Testis (tissue), 3 donors: ENCODE results near the gene STIP1. TPM values are rescaled to one million over a fixed set of nuclear protein-coding genes. Genes with fewer than 3 reads are reported as not detected.
A peak's percentile ranks its signal among the peaks of the same experiment; 100 is the strongest.

Experiments
- DNase-seq: peaks from one replicate; pipeline ENCODE4 v3.0.0-alpha.2; 2019
- H3K27ac ChIP-seq, 2 donors: fragments of 200-600 bp; sonication (generic); one replicate each; pipeline ENCODE4 v1.5.1; 2019
- H3K27me3 ChIP-seq: fragments of 200-600 bp; sonication (generic); one replicate; pipeline ENCODE4 v1.5.1; 2019
- H3K36me3 ChIP-seq: fragments of 200-600 bp; sonication (generic); one replicate; pipeline ENCODE4 v1.5.1; 2017; ENCODE audit warnings: low read depth; ENCODE audit errors: missing control alignments
- H3K4me1 ChIP-seq: fragments of 200-600 bp; sonication (generic); one replicate; pipeline ENCODE4 v1.5.1; 2019
- H3K4me3 ChIP-seq, 2 donors: fragments of 200-600 bp; sonication (generic); one replicate each; pipeline ENCODE4 v1.5.1; 2017 to 2019
- H3K9me3 ChIP-seq: fragments of 200-600 bp; sonication (generic); one replicate; pipeline ENCODE4 v1.5.1; 2017
- CTCF ChIP-seq, 3 experiments: fragments of 450-650 bp in 2 of 3; fragments of 200-600 bp in 1 of 3; sonication (generic) in 1 of 3; IDR thresholded peaks; one replicate each; pipeline ENCODE4 v1.5.1; 2016 to 2019; ENCODE audit warnings: antibody characterized with exemption in 3 of 3, mild to moderate bottlenecking in 2 of 3, moderate library complexity in 1 of 3
- POLR2A ChIP-seq: fragments of 450-650 bp; IDR thresholded peaks from one replicate; pipeline ENCODE4 v1.6.1; 2017; ENCODE audit warnings: antibody characterized with exemption, mild to moderate bottlenecking, moderate library complexity
- WGBS, 2 donors: methylation state at CpG; one replicate each; pipeline ENCODE4 v1.1.5; 2018; 5-methylcytosine and 5-hydroxymethylcytosine counted together
- intact Hi-C: fragments of 100-400 bp; cut with DNase I; formaldehyde crosslinking; loops from one replicate; pipeline ENCODE4 v1.15.1; 2023; ENCODE audit warnings: low total_unique reads
- polyA plus RNA-seq: library from polyadenylated mRNA; stranded (reverse); fragments of 350-450 nt; fragmentation: Illumina TruSeq; extraction: RNeasy Lipid Tissue Mini Kit (QIAGEN cat#74804); gene quantifications from one replicate; pipeline ENCODE4 v1.2.3, GENCODE V29; 2014; ENCODE audit warnings: low read depth, low replicate concordance; ENCODE audit not compliant: insufficient read depth
- total RNA-seq, 2 donors: library from RNA; depleted of rRNA; stranded (reverse); fragments of >200 nt; gene quantifications; one replicate each; pipeline ENCODE4 v1.2.3, GENCODE V29; 2016

The STIP1 gene
- total and polyA plus RNA-seq, 3 donors from 2014 or later = 221 to 267 (median 247) TPM

GRCh38 chr11:64222651-64223000 lies 36.7 kb downstream of the STIP1 start:
- Histone ChIP-seq H3K36me3 (no peaks in the 10 kb centered on the region), H3K27me3 (no peaks in the 10 kb centered on the region), H3K4me3 (no peak overlapping the region), H3K4me1 (peaks cover 30% of the 10 kb centered on the region), H3K27ac (no peak overlapping the region), H3K9me3 (no peaks in the 10 kb centered on the region)
- DNase-seq = no peak
- intact Hi-C loops = no loop called here
- WGBS, 2 donors = 61 to 64% methylated on average over 9 of the region's 9 CpGs
- no peak for TF ChIP-seq POLR2A
- TF ChIP-seq CTCF (IDR thresholded peaks at IDR 0.05) = no peak

GRCh38 chr11:64223001-64223651 lies 37.2 kb downstream of the STIP1 start:
- no peak for DNase-seq
- TF ChIP-seq CTCF (IDR thresholded peaks at IDR 0.05) (no peak), POLR2A (no peak)
- H3K27ac ChIP-seq = no peak overlapping the region
- H3K27me3 ChIP-seq = no peaks in the 10 kb centered on the region
- no peaks in the 10 kb centered on the region for H3K9me3 ChIP-seq
- peaks cover 32% of the 10 kb centered on the region for H3K4me1 ChIP-seq
- 78 to 80% methylated on average over 13 to 24 of the region's 24 CpGs for WGBS, 2 donors
- no peaks in the 10 kb centered on the region for H3K36me3 ChIP-seq
- intact Hi-C loops = no loop called here
- H3K4me3 ChIP-seq = no peak overlapping the region

- intact Hi-C loops = no loop called here
- Histone ChIP-seq H3K36me3 (no peaks in the 10 kb centered on the region), H3K4me3 (no peak overlapping the region), H3K9me3 (no peaks in the 10 kb centered on the region), H3K27me3 (no peaks in the 10 kb centered on the region), H3K27ac (no peak overlapping the region), H3K4me1 (peaks cover 32% of the 10 kb centered on the region)
- no peak for TF ChIP-seq POLR2A
- no peak for TF ChIP-seq CTCF (IDR thresholded peaks at IDR 0.05)
- no peak for DNase-seq
- 80 to 91% methylated on average over 8 to 17 of the region's 17 CpGs for WGBS, 2 donors
Measured at GRCh38 chr11:64224151-64224890, 38.4 kb downstream of the STIP1 start.

- no peaks in the 10 kb centered on the region for H3K9me3 ChIP-seq
- intact Hi-C loops = no loop called here
- H3K27me3 ChIP-seq = no peaks in the 10 kb centered on the region
- 50 to 58% methylated on average over 4 to 22 of the region's 22 CpGs for WGBS, 2 donors
- H3K27ac ChIP-seq = peak overlapping the region; percentile 72 to 84
- no peak for DNase-seq
- H3K36me3 ChIP-seq = no peaks in the 10 kb centered on the region
- H3K4me3 ChIP-seq = peak overlapping the region; percentile 74 to 75
- peaks cover 38% of the 10 kb centered on the region for H3K4me1 ChIP-seq
- TF ChIP-seq CTCF (IDR thresholded peaks at IDR 0.05) = no peak
- TF ChIP-seq POLR2A = no peak
Measured at GRCh38 chr11:64224891-64225607, 39.1 kb downstream of the STIP1 start.
